GM19099 (cell line): ENCODE measurements around the gene FRG2C.
"Not testable (repeated sequence)": the region's sequence is repeated elsewhere in the genome, so short reads cannot be mapped to it uniquely, and the experiment has no call there.

Source experiments
- POLR2A ChIP-seq: IDR thresholded peaks from 3 replicates; pipeline ENCODE4 v1.6.1; 2011; ENCODE audit warnings: low read depth; ENCODE audit not compliant: insufficient read length; ENCODE audit errors: extremely low read depth

Gene FRG2C

DNA sequence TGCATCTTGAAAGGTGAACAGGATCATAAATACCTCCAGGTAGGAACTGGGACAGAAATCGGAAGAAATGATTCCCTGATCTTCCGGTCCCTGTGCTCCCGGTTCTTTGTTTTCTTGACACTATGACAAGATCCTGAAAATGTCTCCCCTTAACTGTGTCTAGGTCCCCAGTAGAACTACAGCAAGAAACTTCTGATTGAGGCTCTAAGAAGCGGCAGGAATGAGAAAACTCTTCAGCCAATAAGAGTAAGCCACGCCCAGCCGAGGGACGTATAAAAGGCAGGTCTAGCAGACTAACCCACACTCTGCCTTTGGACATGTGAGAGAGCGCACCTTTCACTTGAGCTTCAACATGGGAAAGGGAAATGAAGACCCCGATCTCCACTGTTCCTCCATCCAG is at the start of gene FRG2C:
FRG2C (plus strand) TSS at position 301 of the 400 bp plus-strand sequence; CDS start at position 353, 52 bp downstream.
- TF ChIP-seq POLR2A, result not testable (repeated sequence)

DNA sequence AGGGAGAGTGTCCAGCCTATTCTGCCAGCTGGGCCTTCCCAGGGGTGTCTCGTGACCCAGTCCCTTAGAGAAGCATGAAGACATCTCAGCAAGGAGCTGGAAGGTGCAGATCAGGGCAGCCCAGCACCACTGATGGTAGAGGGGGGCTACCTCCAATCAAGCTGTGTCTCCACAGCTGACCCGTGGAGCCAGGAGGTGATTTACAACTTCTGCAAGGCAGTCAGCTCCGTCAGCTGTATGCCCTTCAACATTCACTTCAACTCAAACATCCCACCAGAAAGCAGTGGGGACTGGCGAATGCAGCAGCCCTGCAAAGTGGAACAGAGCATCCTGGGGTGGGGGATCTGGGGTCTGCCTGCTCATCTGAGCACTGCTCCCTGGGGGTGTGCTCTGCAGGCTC is 32.6 kb upstream of the FRG2C start:
- TF ChIP-seq POLR2A, result no peak

DNA sequence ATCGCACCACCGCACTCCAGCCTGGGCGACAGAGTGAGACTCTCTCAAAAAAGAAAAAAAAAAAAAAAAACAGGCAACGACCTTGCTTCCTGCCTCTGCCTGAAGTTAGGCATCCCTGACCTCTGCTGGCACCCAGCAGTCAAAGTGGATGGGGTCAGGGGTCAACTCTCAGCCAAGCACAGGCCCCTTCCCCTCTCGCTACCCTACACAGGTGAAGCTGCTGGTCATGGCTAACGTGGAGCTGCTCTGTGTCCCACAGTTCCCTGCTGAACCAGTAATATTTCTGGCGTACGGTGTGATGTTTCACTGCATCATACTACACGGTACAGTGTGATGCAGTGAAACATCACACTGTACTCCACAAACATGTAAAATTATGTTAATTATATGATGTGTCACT is 13.9 kb upstream of the FRG2C start:
- TF ChIP-seq POLR2A, result no peak

DNA sequence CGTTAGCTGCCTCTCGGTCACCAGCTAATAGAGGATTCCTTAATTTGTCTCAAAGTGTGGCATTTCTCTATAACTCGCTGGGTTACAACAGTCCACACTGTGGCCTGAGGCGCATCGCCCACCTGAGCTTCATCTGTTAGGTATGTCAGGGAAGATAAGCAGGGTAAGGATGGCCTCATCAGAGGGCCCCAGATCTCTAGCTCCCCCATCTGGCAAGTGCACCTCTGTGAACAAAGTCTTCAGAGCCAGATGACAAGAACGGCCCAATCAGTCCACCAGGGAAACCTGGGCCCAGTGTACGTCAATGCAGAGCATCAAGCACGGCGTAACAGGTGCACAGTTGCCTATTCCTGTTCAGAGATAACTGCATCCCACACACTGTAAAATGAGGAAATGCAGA is 23.2 kb downstream of the FRG2C start:
- no peak for TF ChIP-seq POLR2A

DNA sequence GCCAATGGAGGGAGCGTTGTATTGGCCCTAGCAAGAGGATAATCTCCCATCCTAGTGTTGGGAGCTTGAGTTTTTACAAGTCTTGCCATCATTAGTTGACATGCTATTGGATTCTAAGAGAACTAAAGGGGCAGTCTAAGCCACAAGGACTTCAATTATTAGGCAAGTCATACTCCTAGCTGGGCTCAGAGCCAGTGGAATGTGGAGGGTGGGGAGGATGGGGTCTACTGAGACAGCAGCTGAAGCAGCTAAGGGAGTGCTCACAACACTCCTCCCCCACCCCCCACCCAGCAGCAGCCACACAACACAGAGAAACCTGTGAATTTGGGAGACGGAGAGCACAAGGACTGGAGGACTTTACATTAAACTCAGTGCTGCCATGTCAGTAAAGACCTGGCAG is 27.9 kb downstream of the FRG2C start:
- TF ChIP-seq POLR2A, result no peak
